Effector CD4-positive, alpha-beta T cell (primary cell): ENCODE measurements around the gene IRGQ.
"Not testable (repeated sequence)": the region's sequence is repeated elsewhere in the genome, so short reads cannot be mapped to it uniquely, and the experiment has no call there.

Experiments used
- DNase-seq: peaks from one replicate; pipeline ENCODE4 v3.0.0-alpha.2; 2020
- total RNA-seq: gene quantifications from one replicate; lab custom pipeline; 2026; lab: John Stamatoyannopoulos, UW

IRGQ gene
- total RNA-seq = 92.3 reads per million, percentile 81 among the genes with 10 or more reads in this experiment

- peak; percentile 100 for DNase-seq
These were observed at the start of gene IRGQ, which contains the start of gene ZNF576 for GRCh38 chr19:43595999-43596841. Gene IRGQ (minus strand): TSS chr19:43596134. CDS start chr19:43595338, 796 bp downstream. Gene ZNF576 (plus strand): TSS chr19:43596595. CDS start chr19:43597109, 514 bp downstream.

GRCh38 chr19:43644181-43644580 is 48.2 kb upstream of the IRGQ start:
- no peak for DNase-seq

GRCh38 chr19:43643326-43643725 is 47.4 kb upstream of the IRGQ start:
- no peak for DNase-seq

- DNase-seq = no peak
These were observed 46.6 kb upstream of the IRGQ start for GRCh38 chr19:43642531-43642930.

- DNase-seq = no peak
These were observed 45.4 kb upstream of the IRGQ start for GRCh38 chr19:43641333-43641732.

- DNase-seq = no peak
These were observed 44.5 kb upstream of the IRGQ start for GRCh38 chr19:43640424-43640757.

GRCh38 chr19:43639519-43640423 is 43.8 kb upstream of the IRGQ start, which contains the start of gene CADM4:
Gene CADM4 (minus strand): TSS chr19:43639850. CDS start chr19:43639790, 60 bp downstream.
- peak; percentile 31 for DNase-seq

GRCh38 chr19:43638995-43639518 is 43.1 kb upstream of the IRGQ start:
- no peak for DNase-seq

- no peak for DNase-seq
These were observed 42.5 kb upstream of the IRGQ start for GRCh38 chr19:43638214-43638994.

GRCh38 chr19:43636121-43636683 is 40.3 kb upstream of the IRGQ start:
- DNase-seq = no peak

- DNase-seq = not testable (repeated sequence)
These were observed 39.6 kb upstream of the IRGQ start for GRCh38 chr19:43635561-43635940.

- no peak for DNase-seq
These were observed 39.1 kb upstream of the IRGQ start for GRCh38 chr19:43634872-43635560.

- no peak for DNase-seq
These were observed 38.6 kb upstream of the IRGQ start for GRCh38 chr19:43634506-43634871.

GRCh38 chr19:43634068-43634467 is 38.1 kb upstream of the IRGQ start:
- no peak for DNase-seq

- DNase-seq = no peak
These were observed 37.6 kb upstream of the IRGQ start for GRCh38 chr19:43633520-43633919.

- no peak for DNase-seq
These were observed 35.6 kb upstream of the IRGQ start for GRCh38 chr19:43631491-43631890.

GRCh38 chr19:43628646-43629326 is 32.9 kb upstream of the IRGQ start:
- no peak for DNase-seq

- DNase-seq = no peak
These were observed 30.9 kb upstream of the IRGQ start for GRCh38 chr19:43626838-43627237.

- DNase-seq = no peak
These were observed 30.1 kb upstream of the IRGQ start for GRCh38 chr19:43625918-43626579.

GRCh38 chr19:43624933-43625332 is 29.0 kb upstream of the IRGQ start:
- DNase-seq = peak; percentile 84
